Measurements from ENCODE around the gene SAV1.

DNA sequence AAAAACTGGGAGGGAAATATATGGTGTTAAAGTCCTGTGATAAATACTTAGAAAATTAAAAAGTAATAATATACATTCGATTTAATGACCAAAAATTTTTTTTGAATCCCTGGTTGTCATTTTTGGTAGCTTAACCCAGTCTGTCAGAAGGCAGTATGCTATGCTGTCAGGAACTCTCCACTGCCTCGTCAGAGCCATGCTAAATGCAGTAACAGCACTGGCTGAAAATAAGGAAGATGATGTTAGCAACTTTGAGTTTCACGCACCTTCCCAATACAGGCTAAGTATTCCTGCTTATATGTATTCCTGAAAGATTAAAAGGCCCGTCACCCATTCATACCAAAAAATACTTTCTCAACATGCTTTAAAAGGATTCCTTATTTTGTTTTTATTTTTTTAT lies 34.2 kb downstream of the SAV1 start:
- TF ChIP-seq HNRNPH1 (optimal IDR thresholded peaks at IDR 0.05; ENCODE audit: low read depth, low read length) (no peak), CENPT (CRISPR knock-in tag; IDR thresholded peaks at IDR 0.05; ENCODE audit: low read depth) (no peak), MAFK (conservative IDR thresholded peaks at IDR 0.05 in 1 of 2, IDR thresholded peaks at IDR 0.05 in 1 of 2; ENCODE audit: low read length in 2 of 2) (no peak), ZSCAN12 (CRISPR knock-in tag; IDR thresholded peaks at IDR 0.05) (no peak), CHD2 (IDR thresholded peaks at IDR 0.05; ENCODE audit: low read depth, low read length) (no peak), HDAC2 (CRISPR knock-in tag; IDR thresholded peaks at IDR 0.05) (no peak), ZBTB7A (CRISPR knock-in tag; IDR thresholded peaks at IDR 0.05) (no peak), USF2 (IDR thresholded peaks at IDR 0.05; ENCODE audit: low read depth, low read length) (no peak), USF2 (CRISPR knock-in tag; IDR thresholded peaks at IDR 0.05; ENCODE audit: borderline replicate concordance) (no peak), ZNF569 (CRISPR knock-in tag; IDR thresholded peaks at IDR 0.05; ENCODE audit: borderline replicate concordance) (no peak), ZBTB49 (CRISPR knock-in tag; IDR thresholded peaks at IDR 0.05; ENCODE audit: borderline replicate concordance) (no peak), MAX (IDR thresholded peaks at IDR 0.05) (no peak)
- TF ChIP-seq, protein P1, sequence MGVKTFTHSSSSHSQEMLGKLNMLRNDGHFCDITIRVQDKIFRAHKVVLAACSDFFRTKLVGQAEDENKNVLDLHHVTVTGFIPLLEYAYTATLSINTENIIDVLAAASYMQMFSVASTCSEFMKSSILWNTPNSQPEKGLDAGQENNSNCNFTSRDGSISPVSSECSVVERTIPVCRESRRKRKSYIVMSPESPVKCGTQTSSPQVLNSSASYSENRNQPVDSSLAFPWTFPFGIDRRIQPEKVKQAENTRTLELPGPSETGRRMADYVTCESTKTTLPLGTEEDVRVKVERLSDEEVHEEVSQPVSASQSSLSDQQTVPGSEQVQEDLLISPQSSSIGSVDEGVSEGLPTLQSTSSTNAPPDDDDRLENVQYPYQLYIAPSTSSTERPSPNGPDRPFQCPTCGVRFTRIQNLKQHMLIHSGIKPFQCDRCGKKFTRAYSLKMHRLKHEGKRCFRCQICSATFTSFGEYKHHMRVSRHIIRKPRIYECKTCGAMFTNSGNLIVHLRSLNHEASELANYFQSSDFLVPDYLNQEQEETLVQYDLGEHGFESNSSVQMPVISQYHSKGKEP (CRISPR knock-in tag; IDR thresholded peaks at IDR 0.05) = no peak
